Fibroblast of upper back skin (primary cell): ENCODE measurements around the gene CFTR.
"Not testable (repeated sequence)": the region's sequence is repeated elsewhere in the genome, so short reads cannot be mapped to it uniquely, and the experiment has no call there.

Experiments
- DNase-seq: peaks from one replicate; pipeline ENCODE4 v3.0.0-alpha.2; 2013

CFTR gene

DNA sequence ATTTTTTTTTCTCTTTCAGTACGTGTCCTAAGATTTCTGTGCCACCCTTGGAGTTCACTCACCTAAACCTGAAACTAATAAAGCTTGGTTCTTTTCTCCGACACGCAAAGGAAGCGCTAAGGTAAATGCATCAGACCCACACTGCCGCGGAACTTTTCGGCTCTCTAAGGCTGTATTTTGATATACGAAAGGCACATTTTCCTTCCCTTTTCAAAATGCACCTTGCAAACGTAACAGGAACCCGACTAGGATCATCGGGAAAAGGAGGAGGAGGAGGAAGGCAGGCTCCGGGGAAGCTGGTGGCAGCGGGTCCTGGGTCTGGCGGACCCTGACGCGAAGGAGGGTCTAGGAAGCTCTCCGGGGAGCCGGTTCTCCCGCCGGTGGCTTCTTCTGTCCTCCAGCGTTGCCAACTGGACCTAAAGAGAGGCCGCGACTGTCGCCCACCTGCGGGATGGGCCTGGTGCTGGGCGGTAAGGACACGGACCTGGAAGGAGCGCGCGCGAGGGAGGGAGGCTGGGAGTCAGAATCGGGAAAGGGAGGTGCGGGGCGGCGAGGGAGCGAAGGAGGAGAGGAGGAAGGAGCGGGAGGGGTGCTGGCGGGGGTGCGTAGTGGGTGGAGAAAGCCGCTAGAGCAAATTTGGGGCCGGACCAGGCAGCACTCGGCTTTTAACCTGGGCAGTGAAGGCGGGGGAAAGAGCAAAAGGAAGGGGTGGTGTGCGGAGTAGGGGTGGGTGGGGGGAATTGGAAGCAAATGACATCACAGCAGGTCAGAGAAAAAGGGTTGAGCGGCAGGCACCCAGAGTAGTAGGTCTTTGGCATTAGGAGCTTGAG, at the start of gene CFTR:
Gene CFTR, plus strand, starts transcription at position 801 of the 830 bp plus-strand sequence. CDS start 70 bp downstream, outside the sequence.
- no peak for DNase-seq

DNA sequence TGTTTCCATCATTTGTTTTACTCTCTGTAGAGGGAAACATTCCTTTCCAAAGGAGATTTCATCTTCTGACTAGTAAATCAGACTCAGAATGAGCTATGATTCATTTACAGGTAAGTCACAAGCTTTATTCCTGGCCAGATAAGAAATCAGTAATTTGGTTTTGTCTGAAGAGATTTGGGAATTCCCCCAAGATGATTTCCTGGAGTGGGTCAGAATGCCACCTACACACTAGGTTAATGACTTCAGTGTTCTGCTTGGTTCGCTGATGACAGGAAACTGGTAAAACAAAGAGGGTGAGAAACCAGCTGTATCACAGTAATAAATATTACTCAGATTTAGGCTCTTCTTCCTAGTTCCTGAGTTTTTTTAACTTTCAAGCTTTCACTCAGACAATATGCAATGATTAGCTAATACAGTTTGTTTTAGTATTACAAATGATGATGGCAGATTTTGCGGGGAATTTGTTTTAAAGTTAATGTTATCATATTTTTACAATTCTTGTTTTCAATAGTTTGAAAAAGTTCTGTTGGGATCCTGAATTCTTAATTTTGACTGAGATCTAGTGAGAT, 44.3 kb upstream of the CFTR start:
- no peak for DNase-seq

DNA sequence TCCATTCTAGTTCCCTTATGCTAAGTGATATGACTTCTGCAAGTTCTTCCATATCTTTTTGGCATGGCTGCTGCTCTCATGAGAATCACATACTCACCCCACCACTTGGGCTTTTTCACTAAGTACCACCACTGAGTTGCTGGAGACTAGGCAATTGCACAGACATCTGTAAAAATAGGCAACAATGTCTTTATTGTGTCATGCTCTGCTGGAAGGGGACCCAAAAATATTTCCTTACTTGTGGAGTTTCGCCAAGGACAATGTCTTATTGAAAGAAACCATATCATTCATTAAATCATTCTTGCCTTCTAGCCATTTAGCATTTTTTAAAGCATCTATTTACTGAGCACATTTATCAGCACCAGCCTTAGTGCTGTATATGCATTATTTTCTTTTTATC, 35.2 kb upstream of the CFTR start:
- DNase-seq: no peak

DNA sequence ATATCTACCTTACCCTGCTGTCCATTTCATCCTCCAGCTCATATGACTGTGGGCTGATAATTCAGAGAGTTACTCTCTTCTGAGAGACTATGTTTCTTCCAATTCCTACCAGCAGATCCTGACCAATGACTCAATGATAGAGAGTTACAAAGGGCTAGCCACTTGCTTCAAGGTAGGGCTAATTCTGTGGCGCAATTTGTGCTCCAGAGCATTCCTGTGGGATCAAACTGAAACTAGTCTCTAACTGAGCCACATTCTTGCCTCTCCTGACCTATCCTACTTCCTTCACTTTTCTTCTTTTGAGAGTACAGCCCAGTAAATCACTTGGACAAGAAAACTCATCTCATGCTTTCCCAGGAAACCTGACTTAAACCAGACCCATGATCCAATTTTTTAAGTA, 34.6 kb upstream of the CFTR start:
- DNase-seq: peak; percentile 10

DNA sequence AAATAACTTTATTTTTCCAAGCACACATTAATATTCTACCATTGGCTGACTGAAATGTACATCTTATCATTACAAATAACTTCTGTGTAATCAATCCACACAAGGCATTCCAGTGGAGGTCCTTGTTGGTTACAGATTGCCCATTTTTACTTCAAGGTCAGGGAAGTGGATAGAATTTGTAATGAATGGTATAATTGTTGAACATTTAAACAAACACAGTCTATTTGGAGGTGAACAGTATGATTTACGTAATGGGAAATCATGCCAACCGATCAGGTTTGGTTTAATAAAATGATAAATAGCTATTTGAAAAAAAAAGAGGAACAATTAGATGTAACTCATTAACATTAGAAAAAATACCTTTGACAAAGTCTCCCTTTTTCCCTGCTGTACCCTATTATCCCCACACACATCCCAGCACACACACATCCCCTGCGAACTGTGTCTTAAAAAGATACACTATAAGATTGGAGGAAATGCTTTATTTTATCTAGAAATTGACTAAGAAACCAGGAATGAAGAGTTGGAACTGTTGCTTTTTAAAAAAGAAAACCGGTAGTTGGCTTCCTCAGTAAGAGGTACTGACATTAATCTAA, 33.5 kb upstream of the CFTR start:
- DNase-seq: no peak

DNA sequence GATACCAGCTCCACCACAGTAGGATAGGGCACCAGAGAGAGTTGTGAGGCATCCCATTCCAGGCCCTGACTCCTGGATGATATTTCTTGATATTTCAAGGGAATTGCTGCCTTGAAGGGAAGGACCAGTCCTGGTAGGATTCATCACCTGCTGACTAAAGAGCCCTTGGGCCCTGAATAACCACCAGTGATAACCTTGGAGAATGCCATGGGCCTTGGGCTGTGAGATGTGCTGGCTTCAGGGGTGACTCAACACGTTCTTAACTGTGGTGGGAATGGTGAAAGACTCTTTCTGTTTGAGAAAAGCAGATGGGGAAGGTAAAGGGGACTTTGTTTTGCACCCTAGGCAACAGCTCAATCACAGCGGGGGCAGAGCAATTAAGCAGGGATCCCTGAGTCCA, 31.2 kb upstream of the CFTR start:
- no peak for DNase-seq

DNA sequence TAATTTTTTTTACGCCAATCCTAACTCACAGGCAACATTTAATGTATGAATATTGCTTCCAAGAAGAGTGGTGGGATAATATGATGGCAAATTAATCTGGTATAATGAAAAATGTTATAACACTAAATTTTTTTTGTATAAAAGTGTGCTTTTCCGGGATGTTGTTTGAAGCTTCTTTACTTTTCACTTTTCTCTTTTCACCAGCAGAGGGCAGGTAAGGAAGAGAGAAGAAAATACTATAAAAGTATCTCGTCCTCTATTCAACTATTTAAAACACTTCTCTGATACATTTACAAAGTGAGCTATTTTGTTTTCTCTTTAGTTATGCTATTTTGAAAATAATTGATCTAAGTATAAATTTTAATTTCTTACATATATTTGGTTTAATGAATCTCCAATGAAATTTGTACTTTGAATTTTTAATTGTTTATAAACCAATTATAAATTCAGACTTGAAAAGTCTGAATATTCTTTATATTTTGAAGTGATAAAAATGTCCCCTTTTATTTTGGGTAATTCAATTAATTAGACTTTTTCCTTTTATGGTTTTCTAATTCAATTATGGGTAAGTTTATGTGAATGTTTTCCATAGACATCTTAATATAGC, 20.7 kb upstream of the CFTR start:
- DNase-seq: peak; percentile 32

DNA sequence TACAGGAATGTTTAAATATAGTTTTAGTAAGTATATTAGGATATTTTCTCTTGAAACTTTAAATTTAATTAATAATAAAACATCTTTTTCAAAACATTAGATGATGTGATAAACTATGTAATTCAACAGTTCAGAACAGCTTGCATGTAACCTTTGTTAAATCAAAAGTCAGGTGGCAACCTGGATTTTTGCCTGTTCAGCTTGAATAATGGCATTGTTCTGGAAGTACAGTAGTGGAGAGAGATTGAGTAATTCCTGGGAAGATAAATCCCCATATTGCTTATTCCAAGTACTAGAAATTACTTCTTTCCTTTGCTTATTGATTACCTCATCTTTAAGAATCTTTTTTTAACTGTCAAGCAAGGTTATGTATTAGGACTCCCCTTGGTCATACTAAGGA, 20.1 kb upstream of the CFTR start:
- no peak for DNase-seq

DNA sequence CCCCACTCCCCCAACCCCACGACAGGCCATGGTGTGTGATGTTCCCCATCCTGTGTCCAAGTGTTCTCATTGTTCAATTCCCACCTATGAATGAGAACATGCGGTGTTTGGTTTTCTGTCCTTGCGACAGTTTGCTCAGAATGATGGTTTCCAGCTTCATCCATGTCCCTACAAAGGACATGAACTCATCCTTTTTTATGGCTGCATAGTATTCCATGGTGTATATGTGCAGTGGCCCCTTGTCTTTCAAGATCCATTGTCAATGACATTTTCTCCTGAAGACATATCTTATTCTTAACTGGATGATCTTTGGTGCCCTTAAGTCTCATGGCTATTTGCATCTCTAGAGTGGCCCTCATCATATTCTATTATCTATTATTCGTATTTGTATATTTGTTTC, 19.0 kb upstream of the CFTR start:
- not testable (repeated sequence) for DNase-seq

DNA sequence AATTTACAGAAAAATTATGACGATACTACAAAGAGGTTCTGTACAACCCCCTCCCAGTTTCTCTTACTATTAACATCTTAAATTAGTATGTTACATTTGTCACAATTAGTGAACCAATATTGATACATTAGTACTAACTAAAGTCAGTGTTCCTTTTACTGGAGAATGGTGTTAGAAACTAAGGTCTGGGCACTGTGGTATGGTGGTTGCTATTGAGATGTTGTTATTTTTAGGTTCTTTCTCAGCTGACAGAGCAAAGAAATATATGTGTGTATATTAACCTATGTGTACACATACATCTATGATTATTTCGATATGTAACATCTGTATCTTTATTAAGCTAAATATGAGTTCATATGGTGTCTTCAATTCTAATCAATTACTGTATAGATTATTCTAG, 11.7 kb upstream of the CFTR start:
- no peak for DNase-seq

DNA sequence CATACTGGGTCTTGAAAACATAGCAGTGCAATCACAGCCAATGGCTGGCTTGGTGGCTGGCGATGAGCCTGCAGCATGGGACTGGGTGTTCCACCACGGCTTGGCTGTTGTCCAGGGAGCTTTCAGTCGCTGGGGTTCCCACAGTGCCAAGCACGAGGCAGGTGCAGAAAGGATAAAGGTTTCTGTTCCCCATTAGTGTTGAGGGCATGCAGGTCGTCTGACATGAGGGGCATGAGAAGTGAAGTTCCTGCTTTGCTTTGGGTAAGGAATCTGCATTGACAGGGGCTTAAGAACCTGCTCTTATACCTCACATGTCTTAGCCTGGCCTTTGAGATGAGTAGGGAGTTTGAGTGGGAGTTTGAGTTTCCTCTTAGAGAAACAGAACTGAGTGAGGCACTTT, 9.0 kb upstream of the CFTR start:
- no peak for DNase-seq

DNA sequence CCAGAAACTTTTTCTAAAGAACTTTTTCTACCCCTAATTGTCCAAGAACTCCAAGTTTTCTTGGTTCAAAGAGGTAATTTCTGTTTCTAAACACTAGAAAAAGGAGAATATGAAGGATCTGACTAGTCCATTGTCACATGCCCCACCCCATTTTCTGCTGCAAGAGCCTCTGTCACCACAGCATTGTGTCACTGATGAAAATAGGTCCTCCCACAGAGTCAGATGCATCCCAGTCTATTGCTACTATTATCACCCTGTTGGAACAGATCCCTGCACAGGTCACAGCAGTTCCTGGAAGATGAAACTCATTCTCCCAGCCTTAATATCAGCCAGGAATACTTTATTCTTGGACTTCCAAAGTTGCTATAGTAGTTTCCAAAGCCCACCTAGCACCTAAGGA, 7.5 kb upstream of the CFTR start:
- DNase-seq: no peak

DNA sequence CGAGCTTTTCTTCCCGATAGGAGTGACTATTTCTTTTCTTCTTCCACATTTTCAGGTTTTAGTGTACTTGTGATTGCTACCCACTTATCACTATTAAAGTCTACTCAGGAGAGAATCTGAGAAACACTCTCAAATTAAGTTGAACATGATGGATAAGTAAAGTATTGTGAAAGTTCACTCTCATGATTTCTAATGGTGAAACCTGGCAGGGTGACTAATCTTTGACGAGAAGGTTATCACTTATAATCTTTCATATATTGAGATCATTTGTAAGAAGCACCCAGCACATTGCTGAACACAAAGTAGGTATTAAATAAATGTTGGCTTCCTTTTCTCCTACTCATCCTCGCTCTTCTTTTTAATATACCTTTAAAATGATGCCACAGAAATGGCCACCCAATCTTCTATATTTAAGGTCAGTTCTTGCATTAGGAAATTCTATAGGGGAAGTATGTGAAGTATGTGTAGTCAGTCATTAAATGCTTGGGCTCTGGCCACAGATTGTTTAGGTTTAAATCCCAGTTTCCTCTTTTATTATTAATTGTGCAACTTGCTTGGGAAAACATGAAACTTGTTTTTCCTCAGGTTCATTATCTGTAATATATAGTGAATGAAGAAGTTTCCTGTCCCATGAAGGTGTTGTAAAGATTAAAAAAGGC, 3.1 kb upstream of the CFTR start:
- no peak for DNase-seq

DNA sequence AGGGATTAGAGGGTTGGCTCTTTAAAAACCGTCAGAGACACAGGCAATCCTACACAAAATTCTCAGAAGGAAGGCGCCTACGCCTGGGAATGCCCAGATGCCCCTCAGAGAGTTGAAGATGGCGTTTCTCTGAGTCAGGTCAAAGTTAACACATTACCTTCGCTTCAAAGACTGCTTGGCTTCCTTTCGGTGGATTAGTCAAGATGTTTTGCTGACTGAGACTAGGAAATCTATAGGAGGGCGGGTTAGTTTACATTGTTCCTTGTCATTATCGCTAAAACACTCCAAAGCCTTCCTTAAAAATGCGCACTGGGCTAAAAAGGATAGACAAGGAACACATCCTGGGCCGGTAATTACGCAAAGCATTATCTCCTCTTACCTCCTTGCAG, 995 bp upstream of the CFTR start:
- no peak for DNase-seq

DNA sequence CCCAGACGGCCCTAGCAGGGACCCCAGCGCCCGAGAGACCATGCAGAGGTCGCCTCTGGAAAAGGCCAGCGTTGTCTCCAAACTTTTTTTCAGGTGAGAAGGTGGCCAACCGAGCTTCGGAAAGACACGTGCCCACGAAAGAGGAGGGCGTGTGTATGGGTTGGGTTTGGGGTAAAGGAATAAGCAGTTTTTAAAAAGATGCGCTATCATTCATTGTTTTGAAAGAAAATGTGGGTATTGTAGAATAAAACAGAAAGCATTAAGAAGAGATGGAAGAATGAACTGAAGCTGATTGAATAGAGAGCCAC, 184 bp downstream of the CFTR start:
- DNase-seq: no peak

DNA sequence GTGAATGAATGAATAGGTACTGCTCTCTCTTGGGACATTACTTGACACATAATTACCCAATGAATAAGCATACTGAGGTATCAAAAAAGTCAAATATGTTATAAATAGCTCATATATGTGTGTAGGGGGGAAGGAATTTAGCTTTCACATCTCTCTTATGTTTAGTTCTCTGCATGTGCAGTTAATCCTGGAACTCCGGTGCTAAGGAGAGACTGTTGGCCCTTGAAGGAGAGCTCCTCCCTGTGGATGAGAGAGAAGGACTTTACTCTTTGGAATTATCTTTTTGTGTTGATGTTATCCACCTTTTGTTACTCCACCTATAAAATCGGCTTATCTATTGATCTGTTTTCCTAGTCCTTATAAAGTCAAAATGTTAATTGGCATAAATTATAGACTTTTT, 1.2 kb downstream of the CFTR start:
- no peak for DNase-seq

DNA sequence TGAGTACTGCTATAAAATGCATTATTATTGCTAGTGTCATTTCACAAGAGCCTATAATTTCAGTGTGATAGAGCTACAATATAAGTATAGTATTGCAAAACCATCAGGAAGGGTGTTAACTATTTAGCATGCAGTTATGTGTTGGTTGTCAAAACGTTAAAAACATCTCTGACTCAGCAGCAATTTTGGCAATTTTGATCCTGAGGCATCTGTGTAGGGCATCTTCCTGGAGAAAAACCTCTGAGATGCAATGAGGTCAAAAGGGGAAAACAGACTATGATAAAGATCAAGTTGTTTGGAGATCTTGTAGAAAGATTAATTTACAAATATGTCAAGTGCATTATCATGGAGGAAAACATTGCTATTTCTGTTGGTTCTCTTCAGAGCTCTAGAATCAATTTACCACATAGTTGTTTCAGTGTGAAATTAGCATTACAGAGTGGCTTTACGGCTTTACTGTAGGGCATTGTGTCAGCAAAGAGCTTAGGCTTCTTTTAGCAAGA, 5.3 kb downstream of the CFTR start:
- no peak for DNase-seq

DNA sequence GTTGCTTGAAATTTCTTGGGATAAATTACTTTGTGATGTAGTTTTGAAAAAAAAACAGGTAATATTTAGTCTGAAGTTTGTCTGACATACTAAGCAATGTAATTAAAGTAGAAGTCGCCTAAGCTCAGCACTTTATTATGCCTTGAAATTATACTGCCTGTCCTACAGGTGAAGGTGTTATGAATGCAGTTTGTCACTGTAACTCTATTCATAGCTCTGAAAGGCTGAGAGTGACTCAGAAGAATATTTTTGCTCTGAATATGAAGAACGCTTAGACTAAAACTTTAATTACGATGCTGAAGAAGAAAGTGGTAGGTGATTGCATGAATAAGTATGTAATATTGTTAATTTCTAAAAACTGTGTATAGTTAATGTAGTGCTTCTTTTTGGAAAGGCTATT, 9.2 kb downstream of the CFTR start:
- no peak for DNase-seq

DNA sequence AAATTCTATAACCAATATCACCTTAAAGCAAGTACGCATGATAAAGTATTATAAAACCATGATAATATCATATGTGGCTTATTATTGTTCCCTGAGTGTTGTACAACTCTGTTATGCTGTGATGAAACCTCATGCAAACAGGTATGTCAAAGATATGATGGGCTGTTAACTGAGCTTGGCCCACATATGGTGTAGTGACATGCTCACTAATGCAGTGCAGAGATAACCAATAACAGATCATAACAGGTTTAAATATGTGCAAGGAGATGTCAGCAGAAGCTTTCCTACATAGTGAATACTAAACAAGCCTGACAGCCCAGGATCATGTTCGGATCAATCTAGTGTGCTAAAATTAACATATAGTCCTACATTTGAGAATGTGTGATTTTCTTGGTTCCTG, 9.6 kb downstream of the CFTR start:
- no peak for DNase-seq

DNA sequence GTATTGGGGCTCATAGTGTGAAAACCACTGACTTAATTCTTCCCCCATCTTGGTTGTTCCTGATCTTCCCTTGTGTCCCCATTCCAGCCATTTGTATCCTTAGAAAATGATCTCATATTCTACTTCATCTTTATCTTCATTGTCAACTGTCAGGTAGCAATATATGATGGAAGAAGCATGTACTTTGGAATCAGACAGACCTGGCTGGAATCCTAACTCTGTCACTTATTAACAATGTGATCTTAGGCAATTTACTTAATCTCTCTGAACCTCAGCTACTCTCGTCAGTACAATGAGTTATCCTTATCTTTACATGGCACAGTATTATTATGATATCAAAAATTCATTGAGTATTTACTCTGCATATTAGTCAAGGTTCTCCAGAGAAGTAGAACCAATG, 10.1 kb downstream of the CFTR start:
- no peak for DNase-seq

DNA sequence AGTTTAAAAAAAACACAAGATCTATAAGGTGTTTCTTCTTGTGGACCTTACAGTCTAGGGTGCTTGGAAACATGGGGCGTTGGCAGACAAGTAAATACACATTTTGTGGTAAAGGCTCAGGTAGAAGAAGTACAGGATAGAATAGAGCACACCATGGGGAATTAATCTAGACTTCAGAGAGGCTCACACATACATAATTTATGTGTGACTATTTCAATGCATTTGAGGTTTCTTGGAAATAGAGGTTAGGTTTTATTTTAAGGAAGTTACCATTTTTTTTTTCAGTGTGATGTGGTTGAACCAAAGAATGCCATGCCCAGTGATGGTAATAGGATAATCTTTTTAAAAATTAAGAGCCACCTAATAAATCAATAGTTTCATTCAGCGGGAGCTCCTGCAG, 12.8 kb downstream of the CFTR start:
- no peak for DNase-seq

DNA sequence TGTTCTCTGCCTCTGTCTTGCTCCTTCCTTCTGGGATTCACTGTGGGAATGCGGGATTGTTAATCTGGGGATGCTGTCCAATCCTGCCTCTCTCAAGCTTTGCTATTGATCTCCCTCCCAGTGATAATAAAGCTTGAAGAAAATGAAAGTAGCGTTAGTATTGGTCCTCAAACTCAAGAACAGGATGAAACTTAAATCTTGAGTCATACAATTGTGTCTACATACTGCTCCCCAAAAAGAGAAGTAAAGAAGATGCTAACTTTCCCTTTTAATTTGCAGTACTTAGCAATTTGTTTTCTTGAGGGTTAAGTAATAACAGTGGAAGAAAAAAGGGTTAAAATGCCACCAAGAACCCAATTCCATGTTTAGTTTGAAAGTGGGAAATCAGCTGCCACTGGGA, 13.6 kb downstream of the CFTR start:
- no peak for DNase-seq

DNA sequence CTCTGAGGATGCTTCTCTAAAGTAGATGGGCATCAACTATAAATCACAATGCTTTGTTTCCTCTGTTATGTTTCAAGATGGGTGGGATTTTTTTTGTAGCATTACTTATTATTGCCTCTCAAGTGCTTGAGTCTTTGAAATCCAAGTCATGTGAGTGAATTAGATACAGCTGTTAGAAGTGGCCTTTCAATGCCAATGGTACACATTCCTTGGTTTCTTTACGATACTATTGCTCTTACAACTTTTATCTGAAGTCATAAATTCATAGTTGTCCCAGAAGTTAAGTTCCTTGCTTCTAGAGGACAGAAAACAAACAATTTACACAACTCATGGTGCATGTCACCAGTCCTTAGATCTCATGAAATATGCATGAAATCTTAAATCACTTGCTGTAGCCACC, 15.5 kb downstream of the CFTR start:
- DNase-seq: no peak

DNA sequence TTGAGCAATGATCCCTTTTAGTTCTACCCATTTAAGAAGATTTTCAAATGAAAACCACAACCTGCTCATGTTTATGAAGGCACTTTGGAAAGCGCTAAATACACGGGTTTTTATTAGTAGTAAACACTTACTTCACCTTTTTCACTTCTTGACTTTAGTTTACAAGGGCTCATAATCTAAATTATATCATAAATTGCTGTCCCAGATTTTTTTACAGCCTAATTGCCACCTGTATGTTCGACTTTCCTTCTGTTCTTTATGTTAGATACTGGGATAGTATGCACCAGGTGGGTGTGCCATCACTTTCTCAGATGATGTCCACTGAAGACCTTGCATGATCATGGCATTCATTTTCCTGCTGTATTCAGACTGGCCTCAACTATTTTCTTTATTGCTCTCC, 22.5 kb downstream of the CFTR start:
- no peak for DNase-seq
